GM19099 (cell line): ENCODE results near the gene LGMN.

Experiments
- POLR2A ChIP-seq: IDR thresholded peaks from 3 replicates; pipeline ENCODE4 v1.6.1; 2011; ENCODE audit warnings: low read depth; ENCODE audit not compliant: insufficient read length; ENCODE audit errors: extremely low read depth

Gene LGMN

DNA sequence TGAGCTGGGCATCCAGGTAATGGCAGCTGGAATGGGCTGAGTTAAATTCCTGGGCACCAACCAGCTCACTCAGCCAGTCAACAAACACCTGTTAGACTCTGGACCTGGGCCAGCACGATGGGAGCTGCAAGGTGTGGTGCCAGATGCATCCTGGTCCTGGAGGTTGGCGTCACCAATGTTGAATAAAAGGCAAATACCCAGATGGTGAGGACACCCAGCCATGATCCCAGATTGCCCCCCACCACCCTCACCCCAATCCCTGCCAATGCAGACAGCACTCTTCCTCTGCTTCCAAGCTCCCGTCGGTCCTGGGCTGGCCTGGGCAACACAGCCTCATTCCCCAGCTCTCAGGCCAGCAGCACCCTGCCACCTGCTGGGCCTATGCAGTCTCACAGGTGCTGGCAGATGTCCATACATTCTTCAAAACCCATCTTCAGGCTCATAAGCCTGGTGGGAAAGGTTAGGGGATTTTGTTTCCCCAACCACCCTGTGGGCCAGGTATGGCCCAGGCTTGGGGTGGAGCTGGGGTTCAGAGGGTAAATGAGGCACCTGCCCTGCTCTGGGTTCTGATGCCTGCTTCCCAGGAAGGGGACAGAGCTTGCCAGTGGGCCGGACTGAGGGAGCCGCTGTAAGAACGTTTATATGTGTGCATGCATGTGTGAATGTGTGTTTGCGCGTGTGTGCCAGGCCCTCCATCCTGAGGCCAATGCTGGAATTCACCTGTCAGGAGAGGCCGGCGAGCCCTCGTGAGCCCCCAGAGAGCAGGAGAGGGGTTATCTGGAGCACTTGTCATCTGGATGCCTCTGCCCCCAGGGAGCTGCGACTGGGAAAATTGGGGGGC lies 58.0 kb downstream of the LGMN start:
- no peak for TF ChIP-seq POLR2A

DNA sequence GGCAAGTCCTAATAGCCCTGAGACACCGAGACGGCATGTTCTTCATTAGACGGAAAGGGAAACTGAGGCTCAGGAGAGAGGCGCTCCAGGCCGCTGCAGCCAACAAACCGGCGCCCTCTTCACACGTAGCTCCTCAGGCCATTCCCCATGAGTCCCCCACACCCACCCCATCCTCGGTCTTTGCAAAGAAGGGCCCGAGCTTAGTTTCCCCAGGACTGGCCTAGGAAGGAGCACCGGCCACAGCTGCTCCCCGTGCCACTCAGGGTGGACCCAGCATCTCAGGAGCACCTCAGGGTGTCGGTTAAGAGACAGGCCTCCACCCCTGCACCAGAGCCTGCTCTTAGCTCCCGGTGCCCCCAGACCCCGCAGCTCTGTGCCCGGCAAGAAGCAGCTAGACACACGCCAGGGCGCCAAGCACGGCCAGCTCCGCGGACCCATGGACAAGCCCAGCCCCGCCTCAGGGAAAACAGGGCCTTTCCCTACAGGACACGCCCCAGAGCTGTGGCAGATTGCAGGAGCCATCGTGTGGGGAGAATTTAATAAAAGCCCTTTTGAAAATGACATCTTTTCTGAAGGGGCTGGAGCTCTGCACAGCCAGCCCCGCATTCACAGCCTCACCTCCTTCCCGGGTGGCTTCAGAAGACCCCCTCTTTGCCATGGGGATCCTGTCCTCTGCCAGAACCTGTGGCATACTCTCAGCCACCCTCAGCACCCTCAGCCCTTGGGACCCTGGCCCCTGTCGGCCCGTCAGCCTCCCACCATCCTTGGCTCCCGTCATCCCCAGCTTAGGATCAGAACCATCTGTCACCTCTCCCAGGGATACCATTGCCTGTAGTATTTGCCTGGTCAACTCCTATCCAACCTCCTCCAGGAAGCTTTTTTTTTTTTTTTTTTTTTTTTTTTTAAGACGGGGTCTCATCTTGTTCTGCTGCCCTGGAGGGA lies 59.7 kb downstream of the LGMN start:
- no peak for TF ChIP-seq POLR2A

DNA sequence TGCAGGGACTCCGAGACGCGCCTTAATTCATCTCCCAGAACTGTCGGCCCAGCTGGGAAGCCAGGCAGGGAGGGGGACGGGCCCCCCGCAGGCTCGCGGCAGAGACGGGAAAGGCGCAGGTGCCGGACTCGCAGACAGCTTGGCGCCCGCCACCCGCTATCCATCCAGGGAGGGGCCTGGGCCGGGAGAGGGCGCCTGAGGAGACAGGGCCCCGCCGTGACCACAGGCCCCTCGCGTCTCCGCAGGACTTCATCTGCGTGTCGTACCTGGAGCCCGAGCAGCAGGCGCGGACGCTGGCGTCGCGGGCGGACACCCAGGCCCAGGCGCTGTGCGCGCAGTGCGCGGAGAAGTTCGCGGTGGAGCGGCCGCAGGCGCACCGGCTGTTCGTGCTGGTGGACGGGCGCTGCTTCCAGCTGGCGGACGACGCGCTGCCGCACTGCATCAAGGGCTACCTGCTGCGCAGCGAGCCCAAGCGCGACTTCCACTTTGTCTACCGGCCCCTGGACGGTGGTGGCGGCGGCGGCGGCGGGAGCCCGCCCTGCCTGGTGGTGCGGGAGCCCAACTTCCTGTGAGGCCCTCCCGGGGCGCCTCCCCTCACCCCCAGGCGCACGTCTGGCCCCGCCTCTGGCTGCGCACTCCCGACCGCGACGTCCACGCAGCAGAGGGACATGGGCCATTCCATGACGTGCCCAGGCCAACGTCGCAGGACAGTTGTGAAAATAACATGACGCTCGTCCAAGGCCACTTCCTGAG lies 60.6 kb downstream of the LGMN start:
- no peak for TF ChIP-seq POLR2A

- TF ChIP-seq POLR2A = no peak
These were observed 61.5 kb downstream of the LGMN start for GRCh38 chr14:92686900-92687427.

GRCh38 chr14:92686411-92686899 lies 62.0 kb downstream of the LGMN start:
- TF ChIP-seq POLR2A = no peak

- no peak for TF ChIP-seq POLR2A
These were observed 62.6 kb downstream of the LGMN start for GRCh38 chr14:92685784-92686355.

GRCh38 chr14:92684801-92685560 lies 63.4 kb downstream of the LGMN start:
- TF ChIP-seq POLR2A = no peak

DNA sequence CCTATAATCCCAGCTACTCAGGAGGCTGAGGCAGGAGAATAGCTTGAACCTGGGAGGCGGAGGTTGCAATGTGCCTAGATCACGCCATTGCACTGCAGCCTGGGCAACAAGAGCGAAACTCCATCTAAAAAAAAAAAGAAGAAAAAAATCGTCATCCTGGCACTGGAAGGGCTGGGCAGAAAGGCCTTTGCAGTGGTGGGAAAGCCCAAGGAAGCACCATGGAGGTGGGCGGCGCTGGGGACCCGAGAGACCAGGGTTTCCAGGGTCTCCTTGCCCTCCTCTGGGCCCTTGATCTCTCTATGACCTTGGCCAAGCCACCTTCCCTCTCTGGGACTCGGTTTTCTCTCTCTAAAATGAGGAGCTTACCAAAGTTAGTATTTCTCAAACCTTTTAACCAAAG lies 65.4 kb downstream of the LGMN start:
- TF ChIP-seq POLR2A = no peak

DNA sequence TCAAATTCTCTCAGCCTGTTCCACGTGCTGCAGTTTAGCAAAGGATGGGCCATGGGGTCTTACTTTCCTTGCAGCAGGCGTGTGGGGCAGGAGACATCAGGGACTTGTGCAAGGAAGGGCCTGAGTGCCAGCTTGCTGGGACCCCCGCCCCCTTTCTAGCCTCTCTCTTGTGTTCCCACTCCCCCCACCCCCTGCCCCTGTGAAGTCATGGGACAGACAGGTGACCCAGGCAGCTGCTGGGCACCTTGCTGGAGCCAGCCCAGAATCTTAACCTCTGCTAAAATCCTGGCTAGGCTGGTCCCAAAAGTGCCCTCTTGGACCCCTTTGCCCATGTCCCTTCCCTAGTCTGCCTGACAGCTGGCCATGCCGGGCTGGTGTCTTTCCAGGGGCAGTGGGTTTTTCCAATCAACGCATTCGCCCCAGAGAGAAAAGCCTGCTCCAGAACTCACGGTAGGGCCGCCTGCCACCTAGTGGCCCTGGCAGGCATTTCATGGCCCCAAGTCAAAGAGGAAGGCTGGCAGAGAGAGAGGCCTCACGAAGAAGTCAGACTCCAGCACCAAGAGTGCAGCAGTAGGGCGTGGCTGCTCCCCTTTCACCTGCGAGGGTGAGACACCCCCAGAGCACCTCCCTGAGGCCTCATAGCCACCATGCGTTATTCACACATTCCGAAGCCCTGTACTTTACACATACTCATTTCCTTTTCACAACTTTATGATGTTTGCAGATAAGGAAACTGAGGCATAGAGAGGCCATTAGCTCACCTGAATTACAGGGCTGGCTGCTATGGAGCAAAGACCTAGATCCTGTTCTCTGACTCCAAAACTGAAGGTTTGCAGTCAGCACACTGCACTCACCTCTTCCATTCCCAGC lies 67.4 kb downstream of the LGMN start:
- TF ChIP-seq POLR2A = no peak

- TF ChIP-seq POLR2A = no peak
These were observed 69.2 kb downstream of the LGMN start for GRCh38 chr14:92679246-92679645.

DNA sequence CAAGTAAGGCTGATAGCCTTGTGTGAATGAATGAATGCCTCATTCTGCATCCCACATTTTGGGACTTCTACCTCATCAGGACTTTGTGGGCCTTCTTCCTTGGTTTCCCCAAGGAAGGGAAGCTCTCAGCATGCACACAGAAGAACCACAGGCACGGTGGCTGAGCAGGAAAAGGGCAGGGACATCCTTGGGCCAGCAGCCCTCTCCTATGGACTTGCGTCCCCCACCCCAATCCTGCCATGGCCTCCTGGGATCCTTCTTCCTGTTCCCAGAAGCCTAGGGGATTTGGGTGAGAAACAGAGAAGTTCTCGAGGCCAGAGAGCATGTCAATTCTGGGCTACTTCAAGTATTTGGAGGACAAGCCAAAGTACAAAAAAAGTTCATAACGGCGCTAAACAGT lies 69.7 kb downstream of the LGMN start:
- TF ChIP-seq POLR2A = no peak

- no peak for TF ChIP-seq POLR2A
These were observed 70.5 kb downstream of the LGMN start for GRCh38 chr14:92677955-92678354.
